T-helper 2 cell (primary cell): ENCODE data around the gene E2F1.
"Not testable (repeated sequence)": the region's sequence is repeated elsewhere in the genome, so short reads cannot be mapped to it uniquely, and the experiment has no call there.

Experiments used
- DNase-seq, 5 experiments: peaks; one replicate each; pipeline versions ENCODE4 v3.0.0 to v3.0.0-alpha.2; 2012 to 2022

The E2F1 gene

GRCh38 chr20:33640287-33640686 is 45.9 kb downstream of the E2F1 start:
- no peak for DNase-seq

- DNase-seq = no peak
Observed at GRCh38 chr20:33636776-33637175, 49.4 kb downstream of the E2F1 start.

GRCh38 chr20:33635341-33635740 is 50.8 kb downstream of the E2F1 start:
- no peak for DNase-seq

- not testable (repeated sequence) for DNase-seq
Observed at GRCh38 chr20:33631910-33632309, 54.3 kb downstream of the E2F1 start.

GRCh38 chr20:33630507-33630906 is 55.7 kb downstream of the E2F1 start:
- no peak for DNase-seq

DNA sequence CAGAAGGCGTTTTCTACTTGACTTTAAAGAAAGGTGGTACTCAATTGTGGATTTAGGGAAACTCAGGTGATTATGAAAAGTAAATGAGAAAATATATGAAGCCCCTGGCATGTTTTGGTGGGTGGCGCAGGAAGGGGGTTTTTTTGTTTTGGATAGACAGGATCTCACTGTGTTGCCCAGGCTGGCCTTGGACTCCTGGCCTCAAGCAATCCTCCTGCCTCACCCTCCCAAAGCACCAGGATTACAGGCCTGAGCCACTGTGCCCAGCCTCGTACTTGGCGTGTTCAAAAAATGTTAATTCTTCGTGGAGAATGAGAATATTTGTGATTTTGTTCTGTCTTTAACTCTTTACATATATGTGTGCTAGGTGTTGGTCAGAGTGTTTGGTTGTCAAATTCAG is 56.2 kb downstream of the E2F1 start:
- DNase-seq = no peak

- no peak for DNase-seq
Observed at GRCh38 chr20:33629533-33629932, 56.7 kb downstream of the E2F1 start.

GRCh38 chr20:33627577-33628216 is 58.5 kb downstream of the E2F1 start:
- DNase-seq = no peak

- no peak for DNase-seq
Observed at GRCh38 chr20:33626190-33626589, 60.0 kb downstream of the E2F1 start.
